ENCODE results near the gene GGA3.

GGA3 gene

GRCh38 chr17:75242461-75243042, 18.9 kb downstream of the GGA3 start:
- no peak overlapping the region for H3K4me3 ChIP-seq (ENCODE audit: low read depth, low read length)
- DNase-seq (ENCODE audit: low read depth) = no peak
- no peak for TF ChIP-seq CTCF (IDR thresholded peaks at IDR 0.05; ENCODE audit: control insufficient read depth, extremely low read depth, insufficient read depth)

- H3K4me3 ChIP-seq (ENCODE audit: low read depth, low read length) = no peak overlapping the region
- no peak for TF ChIP-seq CTCF (IDR thresholded peaks at IDR 0.05; ENCODE audit: control insufficient read depth, extremely low read depth, insufficient read depth)
- DNase-seq (ENCODE audit: low read depth) = no peak
These were observed 19.4 kb downstream of the GGA3 start for GRCh38 chr17:75241996-75242460.

GRCh38 chr17:75241502-75241901, 19.9 kb downstream of the GGA3 start:
- H3K4me3 ChIP-seq (ENCODE audit: low read depth, low read length) = no peak overlapping the region
- TF ChIP-seq CTCF (IDR thresholded peaks at IDR 0.05; ENCODE audit: control insufficient read depth, extremely low read depth, insufficient read depth) = no peak
- DNase-seq (ENCODE audit: low read depth) = no peak

GRCh38 chr17:75241143-75241430, 20.3 kb downstream of the GGA3 start:
- TF ChIP-seq CTCF (IDR thresholded peaks at IDR 0.05; ENCODE audit: control insufficient read depth, extremely low read depth, insufficient read depth) = no peak
- no peak for DNase-seq (ENCODE audit: low read depth)
- no peak overlapping the region for H3K4me3 ChIP-seq (ENCODE audit: low read depth, low read length)

- TF ChIP-seq CTCF (IDR thresholded peaks at IDR 0.05; ENCODE audit: control insufficient read depth, extremely low read depth, insufficient read depth) = peak; percentile 69
- no peak for DNase-seq (ENCODE audit: low read depth)
- H3K4me3 ChIP-seq (ENCODE audit: low read depth, low read length) = no peak overlapping the region
These were observed 20.8 kb downstream of the GGA3 start for GRCh38 chr17:75240394-75241142.

GRCh38 chr17:75239778-75240393, 21.5 kb downstream of the GGA3 start:
- no peak for DNase-seq (ENCODE audit: low read depth)
- TF ChIP-seq CTCF (IDR thresholded peaks at IDR 0.05; ENCODE audit: control insufficient read depth, extremely low read depth, insufficient read depth) = no peak

More at GRCh38 chr17:75239778-75240393, 21.5 kb downstream of the GGA3 start:
- H3K4me3 ChIP-seq (ENCODE audit: low read depth, low read length) = no peak overlapping the region

Measured in LNCaP clone FGC (cell line).